Right lobe of liver (tissue), 6 donors: ENCODE measurements around the gene EXOSC7. TPM values are rescaled to one million over a fixed set of nuclear protein-coding genes. Genes with fewer than 3 reads are reported as not detected.

Experiments
- ATAC-seq, 4 donors: fragments of 200-7000 bp; cut with Tn5 transposase; one replicate each; pipeline ENCODE4 v1.9.1; 2020; ENCODE audit warnings: mild to moderate bottlenecking in 4 of 4, moderate library complexity in 4 of 4
- DNase-seq, 3 donors: peaks; one replicate each; pipeline ENCODE4 v3.0.0-alpha.2; 2020
- H3K27ac ChIP-seq, 3 donors: fragments of 200-600 bp; one replicate each; pipeline ENCODE4 v1.8.0; 2022
- H3K27me3 ChIP-seq, 2 donors: fragments of 200-600 bp; one replicate each; pipeline ENCODE4 v1.8.0; 2022
- H3K36me3 ChIP-seq, 4 donors: fragments of 200-600 bp; sonication (generic) in 1 of 4; one replicate each; pipeline versions ENCODE4 v1.5.1 to v1.8.0; 2017 to 2022; ENCODE audit warnings: control low read depth in 1 of 4
- H3K4me1 ChIP-seq, 4 donors: fragments of 200-600 bp; sonication (generic) in 1 of 4; one replicate each; pipeline versions ENCODE4 v1.5.1 to v1.8.0; 2017 to 2022; ENCODE audit warnings: control low read depth in 1 of 4
- H3K4me3 ChIP-seq, 3 donors: fragments of 200-600 bp; one replicate each; pipeline ENCODE4 v1.8.0; 2022
- H3K9me3 ChIP-seq, 4 donors: fragments of 200-600 bp; sonication (generic) in 1 of 4; one replicate each; pipeline versions ENCODE4 v1.5.1 to v1.8.0; 2017 to 2022; ENCODE audit warnings: control low read depth in 1 of 4
- CTCF ChIP-seq, 4 donors: fragments of 200-600 bp in 3 of 4; fragments of 450-650 bp in 1 of 4; IDR thresholded peaks; one replicate each; pipeline versions ENCODE4 v1.5.1 to v1.8.0; 2016 to 2022; ENCODE audit warnings: antibody characterized with exemption in 4 of 4, mild to moderate bottlenecking in 2 of 4
- POLR2A ChIP-seq: fragments of 450-650 bp; IDR thresholded peaks from one replicate; pipeline ENCODE4 v1.6.1; 2017; ENCODE audit warnings: antibody characterized with exemption, mild to moderate bottlenecking
- WGBS: methylation state at CpG from one replicate; pipeline ENCODE4 v1.1.6; 2018; ENCODE audit warnings: low coverage, low lambda C conversion rate; ENCODE audit not compliant: insufficient coverage; ENCODE audit errors: missing lambda C conversion rate; 5-methylcytosine and 5-hydroxymethylcytosine counted together
- intact Hi-C, 2 donors: fragments of 100-400 bp; cut with DNase I; formaldehyde crosslinking; loops; one replicate each; pipeline versions ENCODE4 v1.11.2 to v1.14.1; 2022
- long read RNA-seq: library from polyadenylated mRNA; unstranded; transcript quantifications from one replicate; pipeline ENCODE4 v2.0.0, GENCODE V29; 2019
- total RNA-seq, 6 experiments: library from RNA; depleted of rRNA in 2 of 6; stranded (reverse); fragments of >200 nt in 2 of 6; fragmentation: NEBNext Ultra II Directional in 3 of 6; extraction: Animal tissue kit (Norgen Biotek cat#: 25700) in 3 of 6; gene quantifications; one replicate each; pipeline versions ENCODE4 v1.1.0 to v1.2.4, GENCODE V29; 2016 to 2023
- donor health status: DM: no; HTN: yes; CAD: no.
- donor health status: DM: no; HTN: no; CAD: no.
- donor health status: DM: no; HTN: no; CAD: no.
- donor health status: DM: no; HTN: yes; CAD: no.
- donor health status: DM: no; HTN: yes; CAD: no.

Gene EXOSC7
- 10 to 100 TPM; 15.1 to 25.7 (median 15.9) TPM for total RNA-seq
- long read RNA-seq, partial matches to known transcripts, result 0 of 4 reads
- long read RNA-seq, other reads (novel, unspliced or antisense), result 0 of 4 reads

- Histone ChIP-seq H3K4me3 (peak within 1 kb of the TSS; percentile 72 to 93 (median 92)), H3K4me1 (peaks cover 0 to 20% (median 0%) of the 10 kb centered on the region in 4 donors), H3K9me3 (no peaks in the 10 kb centered on the region), H3K27me3 (no peaks in the 10 kb centered on the region), H3K27ac (peak within 1 kb of the TSS; percentile 52 to 81 (median 55)), H3K36me3 (no peaks in the 10 kb centered on the region)
- 0% methylated on average over 21 of the region's 82 CpGs for WGBS
- DNase-seq (peak; percentile 90 to 91 (median 91)), ATAC-seq (peak; percentile 90 to 93 (median 92))
- intact Hi-C loops, result no loop called here
- TF ChIP-seq CTCF (IDR thresholded peaks at IDR 0.05) (no peak), POLR2A (peak; percentile 70)
These were observed at the start of gene EXOSC7, which contains the start of gene ZDHHC3 for GRCh38 chr3:44976002-44976815. Gene EXOSC7 (plus strand): TSS chr3:44976244. CDS start chr3:44976278, 34 bp downstream. Gene ZDHHC3 (minus strand): TSS chr3:44976174. CDS start chr3:44959436, 16,738 bp downstream.

GRCh38 chr3:44926921-44927320 is 49.1 kb upstream of the EXOSC7 start:
- H3K36me3 ChIP-seq, result peaks cover 0 to 14% (median under 1%) of the 10 kb centered on the region in 4 donors
- WGBS, result 94% methylated on average over 7 of the region's 7 CpGs
- no peak overlapping the region for H3K4me3 ChIP-seq
- H3K9me3 ChIP-seq, result no peaks in the 10 kb centered on the region
- ATAC-seq (peak in 1 of 4 donors; percentile 19), DNase-seq (no peak)
- H3K27ac ChIP-seq, result no peak overlapping the region
- intact Hi-C loops, result no loop called here
- H3K4me1 ChIP-seq, result no peaks in the 10 kb centered on the region
- no peaks in the 10 kb centered on the region for H3K27me3 ChIP-seq
- no peak for TF ChIP-seq POLR2A
- TF ChIP-seq CTCF (IDR thresholded peaks at IDR 0.05), result no peak

DNA sequence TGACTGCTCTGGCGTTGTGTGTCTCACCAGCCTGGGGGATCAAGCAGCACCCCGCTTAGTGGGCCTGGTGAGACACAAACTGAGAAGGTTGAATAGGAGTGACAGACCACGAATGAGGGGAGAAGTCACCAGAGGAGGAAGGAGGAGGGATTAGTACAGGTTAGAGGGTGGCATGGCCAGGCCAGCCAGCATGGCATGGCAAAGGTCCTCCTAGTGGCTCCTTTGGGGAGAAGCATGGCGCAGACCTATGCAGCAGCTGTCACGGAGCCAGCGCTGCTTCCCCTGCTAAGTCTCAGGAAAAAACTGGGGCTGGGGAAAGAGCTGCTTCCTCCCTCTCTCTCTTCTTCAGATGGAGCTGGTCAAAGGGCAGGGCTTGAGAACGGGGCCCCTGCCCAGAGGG is 48.7 kb upstream of the EXOSC7 start:
- Histone ChIP-seq H3K9me3 (no peaks in the 10 kb centered on the region), H3K27me3 (no peaks in the 10 kb centered on the region), H3K4me3 (no peak overlapping the region), H3K36me3 (peaks cover 0 to 14% (median under 1%) of the 10 kb centered on the region in 4 donors), H3K27ac (no peak overlapping the region), H3K4me1 (no peaks in the 10 kb centered on the region)
- intact Hi-C loops, result no loop called here
- WGBS, result 93% methylated on average over 3 of the region's 7 CpGs
- ATAC-seq, result no peak
- TF ChIP-seq CTCF (IDR thresholded peaks at IDR 0.05) (no peak), POLR2A (no peak)
- no peak for DNase-seq

GRCh38 chr3:44929782-44930181 is 46.3 kb upstream of the EXOSC7 start:
- Histone ChIP-seq H3K4me1 (no peaks in the 10 kb centered on the region), H3K36me3 (peaks cover 0 to 24% (median under 1%) of the 10 kb centered on the region in 4 donors), H3K9me3 (no peaks in the 10 kb centered on the region), H3K4me3 (no peak overlapping the region), H3K27me3 (no peaks in the 10 kb centered on the region), H3K27ac (no peak overlapping the region)
- no peak for TF ChIP-seq CTCF (IDR thresholded peaks at IDR 0.05)
- TF ChIP-seq POLR2A, result no peak
- WGBS, result no CpG with 5 or more reads among the region's 5 CpGs
- no peak for ATAC-seq
- intact Hi-C loops, result no loop called here
- no peak for DNase-seq
